GM12878 (cell line): ENCODE results near the gene FAM120A. TPM values are rescaled to one million over a fixed set of nuclear protein-coding genes. Genes with fewer than 3 reads are reported as not detected.

ENCODE experiments used
- BACH1 ChIP-seq: fragments of 450-650 bp; IDR thresholded peaks from 2 replicates; pipeline ENCODE4 v1.6.1; 2017; ENCODE audit warnings: mild to moderate bottlenecking, borderline replicate concordance
- CHD1 ChIP-seq: IDR thresholded peaks from 2 replicates; pipeline ENCODE4 v1.6.1; 2012; ENCODE audit warnings: low read depth, low read length, improper control_type of control experiment
- CREB1 ChIP-seq: IDR thresholded peaks from 2 replicates; pipeline ENCODE4 v1.6.1; 2012; ENCODE audit warnings: low read depth, mild to moderate bottlenecking, inconsistent platforms
- CTCF ChIP-seq, 3 experiments: IDR thresholded peaks in 2 of 3; conservative IDR thresholded peaks in 1 of 3; 2 replicates each; pipeline ENCODE4 v1.5.1; 2011; ENCODE audit warnings: low read depth in 3 of 3, low read length in 3 of 3, mild to moderate bottlenecking in 3 of 3, control low read depth in 2 of 3, moderate library complexity in 2 of 3, inconsistent platforms in 1 of 3, mixed read lengths in 1 of 3; ENCODE audit not compliant: control insufficient read depth in 2 of 3, insufficient read depth in 1 of 3; ENCODE audit errors: extremely low read depth in 1 of 3
- E4F1 ChIP-seq: fragments of 450-650 bp; IDR thresholded peaks from 2 replicates; pipeline ENCODE4 v1.6.1; 2018; ENCODE audit warnings: borderline replicate concordance, mild to moderate bottlenecking; ENCODE audit not compliant: partially characterized antibody
- HCFC1 ChIP-seq: fragments of 150-350 bp; IDR thresholded peaks from 2 replicates; pipeline ENCODE4 v1.6.1; 2014; ENCODE audit warnings: low read length
- HDGF ChIP-seq: fragments of 450-650 bp; IDR thresholded peaks from 2 replicates; pipeline ENCODE4 v1.6.1; 2016; ENCODE audit warnings: antibody characterized with exemption
- MXI1 ChIP-seq: fragments of 150-350 bp; IDR thresholded peaks from 2 replicates; pipeline ENCODE4 v1.6.1; 2011; ENCODE audit warnings: low read depth, mild to moderate bottlenecking, inconsistent platforms, low read length, improper control_type of control experiment
- NKRF ChIP-seq: fragments of 450-650 bp; conservative IDR thresholded peaks from 2 replicates; pipeline ENCODE4 v1.6.1; 2017; ENCODE audit warnings: mild to moderate bottlenecking, moderate library complexity
- PBX3 ChIP-seq: IDR thresholded peaks from 2 replicates; pipeline ENCODE4 v1.6.1; 2011; ENCODE audit warnings: mild to moderate bottlenecking, low read depth, low read length, moderate library complexity; ENCODE audit not compliant: insufficient replicate concordance
- RFX5 ChIP-seq: IDR thresholded peaks from 2 replicates; pipeline ENCODE4 v1.6.1; 2011; ENCODE audit warnings: low read depth, low read length, improper control_type of control experiment
- SMC3 ChIP-seq: IDR thresholded peaks from 2 replicates; pipeline ENCODE4 v1.6.1; 2011; ENCODE audit warnings: low read length, improper control_type of control experiment, borderline replicate concordance
- SREBF1 ChIP-seq: IDR thresholded peaks from 2 replicates; pipeline ENCODE4 v1.6.1; 2012; ENCODE audit warnings: mild to moderate bottlenecking, low read length
- TCF3 ChIP-seq: IDR thresholded peaks from 2 replicates; pipeline ENCODE4 v1.6.1; 2012; ENCODE audit warnings: low read depth, mild to moderate bottlenecking, low read length, borderline replicate concordance; ENCODE audit not compliant: insufficient read depth
- polyA plus RNA-seq, 11 experiments: library from polyadenylated mRNA; depleted of rRNA in 4 of 11; unstranded in 6 of 11; stranded (reverse) in 5 of 11; fragments of >200 nt; fragmentation: Nextera tagmentation in 4 of 11; fragmentation: Illumina TruSeq in 1 of 11; extraction: Ambion mirVana in 4 of 11; extraction: Trizol in 1 of 11; gene quantifications; 1 replicate in 1 of 11; 2 replicates in 10 of 11; pipeline versions ENCODE4 v1.2.1 to v1.2.3, GENCODE V29; 2011 to 2016; ENCODE audit warnings: inconsistent platforms in 2 of 11, missing spikeins in 2 of 11, low read depth in 1 of 11
- total RNA-seq, 4 experiments: library from RNA; depleted of rRNA in 3 of 4; stranded (reverse); fragments of >200 nt in 3 of 4; fragmentation: Illumina TruSeq in 1 of 4; extraction: Trizol in 1 of 4; gene quantifications; 2 replicates each; pipeline versions ENCODE4 v1.2.1 to v1.2.3, GENCODE V29; 2013 to 2021

Gene FAM120A
- total and polyA plus RNA-seq, 10 of the 15 experiments (the other 5 are each of a cell fraction or from before 2014, with no cell fraction given), result 13.1 to 89.6 (median 52.5) TPM

- TF ChIP-seq NKRF (no peak), HCFC1 (no peak), RFX5 (no peak), HDGF (no peak), SREBF1 (no peak), TCF3 (no peak), CREB1 (no peak), PBX3 (no peak), CHD1 (no peak), E4F1 (no peak), SMC3 (no peak), BACH1 (no peak), MXI1 (no peak), CTCF (IDR thresholded peaks at IDR 0.05 in 2 of 3, conservative IDR thresholded peaks at IDR 0.05 in 1 of 3; ENCODE audit: control insufficient read depth in 2 of 3, extremely low read depth in 1 of 3, insufficient read depth in 1 of 3, low read depth in 3 of 3, low read length in 3 of 3) (no peak)
Observed at GRCh38 chr9:93590609-93591234, 139.2 kb downstream of the FAM120A start (continued).
